Right kidney (tissue), 1 donor: Measurements from ENCODE around the gene FOXD4L6.
"Not testable (repeated sequence)": the region's sequence is repeated elsewhere in the genome, so short reads cannot be mapped to it uniquely, and the experiment has no call there.

Source experiments
- DNase-seq: peaks from one replicate; pipeline ENCODE4 v3.0.0-alpha.2; 2016

Gene FOXD4L6

GRCh38 chr9:41100508-41100907 lies 28.0 kb downstream of the FOXD4L6 start:
- not testable (repeated sequence) for DNase-seq

GRCh38 chr9:41098759-41099158 lies 29.7 kb downstream of the FOXD4L6 start:
- not testable (repeated sequence) for DNase-seq

- not testable (repeated sequence) for DNase-seq
Observed at GRCh38 chr9:41095060-41095459, 33.4 kb downstream of the FOXD4L6 start.

GRCh38 chr9:41094010-41094773 lies 34.3 kb downstream of the FOXD4L6 start:
- not testable (repeated sequence) for DNase-seq

- DNase-seq, result not testable (repeated sequence)
Observed at GRCh38 chr9:41090922-41091321, 37.6 kb downstream of the FOXD4L6 start.

- DNase-seq, result not testable (repeated sequence)
Observed at GRCh38 chr9:41090386-41090785, 38.1 kb downstream of the FOXD4L6 start.

GRCh38 chr9:41088450-41089059 lies 39.9 kb downstream of the FOXD4L6 start:
- DNase-seq, result not testable (repeated sequence)

GRCh38 chr9:41087929-41088328 lies 40.6 kb downstream of the FOXD4L6 start:
- not testable (repeated sequence) for DNase-seq

GRCh38 chr9:41087157-41087780 lies 41.2 kb downstream of the FOXD4L6 start:
- not testable (repeated sequence) for DNase-seq

- not testable (repeated sequence) for DNase-seq
Observed at GRCh38 chr9:41086685-41087084, 41.8 kb downstream of the FOXD4L6 start.

- DNase-seq, result not testable (repeated sequence)
Observed at GRCh38 chr9:41086215-41086614, 42.3 kb downstream of the FOXD4L6 start.

- DNase-seq, result not testable (repeated sequence)
Observed at GRCh38 chr9:41082358-41082757, 46.1 kb downstream of the FOXD4L6 start.

- not testable (repeated sequence) for DNase-seq
Observed at GRCh38 chr9:41079464-41079863, 49.0 kb downstream of the FOXD4L6 start.

- DNase-seq, result not testable (repeated sequence)
Observed at GRCh38 chr9:41077586-41077985, 50.9 kb downstream of the FOXD4L6 start.
